NCI-H526 (cell line): ENCODE results near the gene GUCD1.
A peak's percentile ranks its signal among the peaks of the same experiment; 100 is the strongest.

ENCODE experiments used
- DNase-seq, 2 experiments: peaks; one replicate each; lab custom pipeline; 2025; lab: John Stamatoyannopoulos, UW

The GUCD1 gene

GRCh38 chr22:24590596-24591173, 35.7 kb upstream of the GUCD1 start:
- no peak for DNase-seq

- no peak for DNase-seq
Observed at GRCh38 chr22:24589518-24590030, 34.6 kb upstream of the GUCD1 start.

GRCh38 chr22:24588757-24589481, 34.0 kb upstream of the GUCD1 start:
- no peak for DNase-seq

- no peak for DNase-seq
Observed at GRCh38 chr22:24588381-24588756, 33.4 kb upstream of the GUCD1 start.

DNA sequence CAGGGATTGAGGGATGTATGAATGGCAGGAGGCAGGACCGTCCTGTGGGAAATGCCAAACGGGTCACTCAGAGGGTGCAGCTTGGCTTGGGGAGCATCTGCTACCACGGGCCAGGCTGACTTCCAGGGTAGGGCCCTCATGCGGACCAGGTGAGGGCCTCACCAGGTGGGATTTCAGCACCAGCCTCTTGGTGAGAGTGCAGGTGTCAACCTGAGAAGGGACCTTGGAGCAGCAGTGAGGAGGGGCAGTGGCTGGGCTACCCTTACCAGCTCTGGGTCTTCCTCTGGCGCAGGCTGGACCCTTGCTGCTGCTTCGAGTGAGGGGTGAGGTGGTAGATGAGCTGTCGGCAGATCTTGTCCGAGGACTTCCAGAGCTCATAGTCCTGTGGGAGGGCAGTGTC, 33.0 kb upstream of the GUCD1 start:
- DNase-seq: no peak

DNA sequence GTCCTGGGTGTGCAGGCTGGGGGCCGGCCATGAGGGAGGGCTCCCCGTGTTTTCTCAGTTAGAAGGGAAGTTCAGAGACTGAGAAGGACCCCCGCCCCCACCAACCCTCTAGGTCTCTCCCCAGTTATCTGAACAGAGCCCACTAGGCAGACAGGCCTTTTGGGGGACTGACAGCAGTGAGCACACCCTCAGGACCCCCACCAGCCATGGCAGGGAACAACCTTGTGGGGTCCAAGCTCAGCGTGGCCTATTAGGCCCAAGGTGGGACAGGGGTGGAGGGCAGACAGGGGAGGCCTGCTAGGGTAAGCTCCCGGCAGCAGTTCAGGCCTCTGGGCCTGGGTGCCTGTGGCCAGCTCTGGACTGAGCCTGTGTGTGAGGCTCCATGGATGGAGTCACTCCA, 32.3 kb upstream of the GUCD1 start:
- DNase-seq: no peak

DNA sequence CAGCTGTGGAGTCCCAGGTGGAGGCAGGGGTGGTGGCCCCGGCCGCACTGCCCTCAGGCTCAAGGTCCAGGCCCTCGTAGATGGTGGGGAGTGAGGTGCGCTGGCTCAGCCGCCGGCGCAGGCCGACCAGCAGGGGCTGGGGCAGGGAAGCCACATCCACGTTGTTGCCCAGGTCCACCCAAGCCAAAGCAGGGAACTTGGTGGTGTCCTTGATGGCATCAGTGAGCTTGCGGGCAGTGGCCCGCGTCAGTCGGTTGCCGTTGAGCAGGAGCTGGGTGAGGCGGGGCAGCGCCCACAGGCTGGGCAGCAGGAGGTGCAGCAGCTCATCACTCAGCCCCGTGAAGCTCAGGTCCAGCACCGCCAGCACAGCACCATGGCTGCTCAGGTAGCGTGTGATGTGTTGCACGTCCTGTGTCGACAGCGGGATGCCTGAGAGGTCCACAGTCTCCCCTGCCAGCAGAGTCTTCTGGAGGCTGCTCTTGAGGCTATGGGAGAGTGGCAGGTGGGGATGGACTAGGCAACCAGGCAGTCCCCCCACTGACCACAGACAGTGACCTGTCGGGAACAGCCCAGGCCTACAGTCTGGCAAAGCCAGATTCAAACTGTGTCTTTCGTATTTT, 31.1 kb upstream of the GUCD1 start:
- no peak for DNase-seq

DNA sequence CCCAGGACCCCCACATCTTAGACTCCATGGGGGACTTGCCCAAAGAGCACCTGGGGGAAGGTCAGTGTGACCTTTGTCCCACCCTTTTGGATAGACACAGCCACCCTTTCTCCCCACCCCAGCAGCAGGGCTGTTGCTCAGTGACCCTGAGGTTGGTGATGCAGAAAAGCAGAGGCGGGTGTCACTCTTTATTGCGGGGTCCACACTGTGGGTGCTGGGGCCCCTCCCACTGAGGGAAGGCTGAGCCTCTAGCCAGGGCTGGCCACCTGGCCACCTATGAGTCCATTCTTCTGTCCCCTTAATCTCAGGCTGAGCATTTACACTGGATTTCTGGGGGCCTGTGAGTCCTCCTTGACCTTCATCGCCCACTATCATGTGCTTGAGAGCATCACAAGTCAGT, 30.5 kb upstream of the GUCD1 start:
- no peak for DNase-seq

DNA sequence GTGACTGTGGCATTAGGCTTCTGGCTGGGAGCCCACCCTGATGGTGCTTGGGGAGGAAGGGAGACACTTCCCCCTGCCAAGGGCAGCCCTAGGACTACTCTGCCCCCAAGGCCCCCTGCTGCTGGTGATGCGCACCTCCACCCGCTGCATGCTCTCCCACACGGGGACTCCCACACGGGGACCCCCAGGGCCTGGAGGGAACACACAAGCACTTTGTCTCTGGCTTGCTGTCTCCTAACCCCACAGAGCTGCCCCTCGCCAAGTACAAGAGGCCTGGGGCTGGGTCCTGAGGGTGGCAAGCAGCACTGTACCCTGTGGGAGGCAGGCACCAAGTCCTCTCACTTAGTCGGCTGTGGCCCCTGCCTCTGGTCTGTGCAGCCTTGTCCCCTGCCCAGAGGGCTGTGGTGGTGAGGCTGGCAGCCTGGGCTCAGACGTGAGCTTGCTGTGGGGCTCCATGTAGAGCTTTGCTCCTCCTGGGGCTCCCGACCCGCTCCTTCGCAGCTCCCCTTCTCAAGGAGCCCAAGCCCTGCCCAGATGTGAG, 30.0 kb upstream of the GUCD1 start:
- no peak for DNase-seq

- DNase-seq: no peak
Observed at GRCh38 chr22:24584166-24584790, 29.3 kb upstream of the GUCD1 start.

DNA sequence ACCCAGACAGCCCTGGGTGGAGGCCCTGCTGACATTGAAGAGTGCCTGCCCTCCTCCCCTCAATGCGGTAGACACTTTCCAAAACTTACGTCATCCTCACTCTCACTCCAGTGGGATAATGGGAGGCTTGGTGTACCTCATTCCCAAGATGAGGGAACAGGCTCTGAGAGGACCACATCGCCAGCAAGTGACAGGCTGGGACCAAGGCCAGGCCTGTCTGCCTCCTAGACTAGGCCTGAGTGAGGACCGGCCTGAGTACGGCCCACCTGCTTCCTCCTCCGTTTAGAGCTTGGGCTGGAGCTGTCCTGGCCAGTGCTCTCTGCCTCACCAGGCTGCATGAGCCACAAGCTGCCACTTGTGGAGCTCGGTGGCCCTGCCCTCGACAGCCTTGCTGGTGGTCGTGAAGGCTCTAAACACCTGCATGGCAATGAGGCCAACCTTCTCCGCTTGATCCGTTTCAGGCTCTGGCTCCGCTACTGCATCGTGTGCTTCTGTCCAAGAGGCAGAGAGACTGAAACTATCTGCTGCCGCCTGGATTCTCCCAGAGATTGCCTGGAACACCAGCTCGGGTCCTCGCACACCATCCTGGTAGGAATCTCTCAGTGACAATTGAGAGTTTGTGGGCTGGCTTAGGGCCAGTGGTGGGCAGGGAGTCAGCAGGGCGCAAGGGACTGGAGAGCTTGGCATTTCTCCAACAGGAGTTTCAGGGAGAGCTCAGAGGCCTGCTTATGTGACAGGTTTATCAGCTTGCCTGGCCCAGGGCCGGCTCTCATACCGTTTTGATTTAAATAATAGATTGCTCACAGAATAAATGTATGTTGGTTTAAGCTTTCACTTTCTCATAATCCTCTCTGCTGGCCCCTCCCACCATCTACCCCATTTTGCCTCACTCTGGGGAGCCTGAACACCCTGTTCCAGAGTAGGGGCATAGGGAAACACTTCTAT, 28.6 kb upstream of the GUCD1 start:
- DNase-seq: peak in 1 of 2 experiments; percentile 20

DNA sequence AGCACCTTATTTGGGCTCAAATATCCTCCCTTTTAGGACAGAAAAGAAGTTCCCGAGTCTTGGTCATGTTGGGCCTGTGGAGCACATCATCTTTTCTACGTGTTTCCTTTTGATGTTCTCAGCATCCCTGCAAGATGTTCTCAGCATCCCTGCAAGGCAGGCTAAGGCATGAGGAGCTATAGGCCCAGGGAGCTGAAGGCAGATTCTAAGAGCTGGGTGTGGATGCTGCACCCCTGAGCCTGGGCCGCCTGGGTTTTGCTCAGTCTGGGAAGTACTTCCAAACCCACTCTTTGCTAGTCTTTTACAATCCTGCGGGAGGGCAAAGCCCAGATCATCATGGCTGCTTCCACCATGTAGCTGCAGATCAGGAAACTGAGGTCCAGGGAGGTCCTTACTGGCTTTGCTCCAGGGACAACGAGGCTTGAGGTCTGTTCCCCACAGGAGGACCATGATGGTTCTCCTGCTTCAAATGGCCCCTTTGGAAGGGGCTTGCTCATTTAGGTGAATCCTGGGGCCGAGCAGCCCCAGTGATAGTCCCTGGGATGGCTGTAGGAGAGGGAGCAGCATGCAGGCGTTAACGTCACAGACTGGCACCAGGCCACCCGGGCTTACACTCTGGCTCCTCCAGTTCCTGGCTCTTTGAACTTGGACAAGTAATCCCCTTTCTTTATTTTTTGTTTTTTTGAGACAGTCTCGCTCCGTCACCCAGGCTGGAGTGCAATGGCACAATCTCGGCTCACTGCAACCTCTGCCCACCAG, 27.3 kb upstream of the GUCD1 start:
- no peak for DNase-seq

DNA sequence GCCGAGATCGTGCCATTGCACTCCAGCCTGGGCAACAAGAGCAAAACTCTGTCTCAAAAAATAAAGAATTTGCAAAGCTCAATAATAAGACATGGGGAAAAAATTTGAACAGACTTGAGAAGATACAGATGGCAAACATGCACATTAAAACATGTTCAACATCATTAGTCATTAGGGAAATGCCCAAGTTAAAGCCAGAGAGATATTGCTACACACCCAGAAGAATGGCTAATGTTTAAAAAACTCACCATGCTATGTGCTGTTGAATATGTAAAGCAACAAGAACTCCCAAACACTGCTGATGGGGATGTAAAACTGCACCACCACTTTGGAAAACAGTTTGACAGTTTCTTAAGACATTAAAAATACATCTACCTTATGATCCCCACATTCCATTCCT, 25.3 kb upstream of the GUCD1 start:
- no peak for DNase-seq

DNA sequence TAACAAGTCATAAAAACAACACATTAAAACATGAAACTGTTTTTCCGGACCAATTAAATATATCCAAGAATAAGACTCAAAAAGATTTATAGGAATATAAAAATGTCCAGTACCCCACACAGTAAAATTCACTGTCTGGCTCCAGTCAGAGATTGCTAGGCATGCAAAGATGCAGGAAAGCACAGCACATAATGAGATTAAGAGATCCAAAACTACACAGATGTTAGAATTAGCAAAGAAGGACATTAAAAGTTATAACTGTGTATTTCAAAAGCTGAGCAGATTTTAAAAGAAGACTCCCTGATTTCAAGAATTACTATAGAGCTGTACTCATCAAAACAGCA, 24.3 kb upstream of the GUCD1 start:
- no peak for DNase-seq

DNA sequence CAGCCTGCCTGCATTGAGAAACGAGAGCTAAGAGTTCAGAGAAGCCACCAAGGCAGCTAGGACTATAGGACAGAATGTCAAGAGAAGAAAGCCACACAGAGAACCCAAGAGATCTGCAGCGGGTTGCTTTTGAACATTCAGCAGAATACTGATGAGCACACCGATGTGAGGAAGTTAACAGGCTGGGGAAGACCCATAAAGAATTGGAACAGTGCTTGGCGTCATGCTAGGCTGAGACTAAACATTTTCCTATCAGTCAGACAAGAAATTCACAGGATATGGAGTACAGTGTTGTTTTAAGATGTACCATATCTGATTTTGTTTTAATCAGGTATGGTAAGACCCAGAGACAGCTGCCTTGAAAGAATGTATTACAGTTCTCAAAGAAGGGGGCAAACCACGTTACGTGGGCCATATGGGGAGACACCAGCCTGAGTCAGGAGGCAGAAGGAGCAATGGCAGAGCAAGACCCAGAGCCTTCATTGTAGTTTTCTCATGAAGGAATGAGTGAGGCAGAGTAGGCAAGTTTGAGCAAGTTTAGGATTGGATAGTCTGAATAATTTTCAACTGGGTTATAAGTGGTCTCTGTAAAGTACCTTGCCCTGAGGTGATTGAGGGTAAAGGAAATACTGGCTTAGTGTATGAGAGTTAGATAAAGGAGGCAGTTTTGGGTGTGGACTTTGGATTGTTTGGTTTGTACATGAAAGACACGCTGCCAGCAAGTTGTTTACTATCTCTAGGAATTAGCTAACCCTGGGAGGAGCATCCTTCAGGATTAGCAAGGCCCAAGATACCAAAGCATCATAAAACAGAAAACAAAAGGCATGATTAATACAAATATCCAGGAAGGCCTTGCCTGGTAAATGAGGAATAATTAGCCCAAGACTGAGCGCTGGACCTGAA, 23.7 kb upstream of the GUCD1 start:
- DNase-seq: no peak

- no peak for DNase-seq
Observed at GRCh38 chr22:24576778-24577177, 21.8 kb upstream of the GUCD1 start.

- DNase-seq: no peak
Observed at GRCh38 chr22:24571266-24571665, 16.3 kb upstream of the GUCD1 start.

- DNase-seq: no peak
Observed at GRCh38 chr22:24567668-24568067, 12.7 kb upstream of the GUCD1 start.

DNA sequence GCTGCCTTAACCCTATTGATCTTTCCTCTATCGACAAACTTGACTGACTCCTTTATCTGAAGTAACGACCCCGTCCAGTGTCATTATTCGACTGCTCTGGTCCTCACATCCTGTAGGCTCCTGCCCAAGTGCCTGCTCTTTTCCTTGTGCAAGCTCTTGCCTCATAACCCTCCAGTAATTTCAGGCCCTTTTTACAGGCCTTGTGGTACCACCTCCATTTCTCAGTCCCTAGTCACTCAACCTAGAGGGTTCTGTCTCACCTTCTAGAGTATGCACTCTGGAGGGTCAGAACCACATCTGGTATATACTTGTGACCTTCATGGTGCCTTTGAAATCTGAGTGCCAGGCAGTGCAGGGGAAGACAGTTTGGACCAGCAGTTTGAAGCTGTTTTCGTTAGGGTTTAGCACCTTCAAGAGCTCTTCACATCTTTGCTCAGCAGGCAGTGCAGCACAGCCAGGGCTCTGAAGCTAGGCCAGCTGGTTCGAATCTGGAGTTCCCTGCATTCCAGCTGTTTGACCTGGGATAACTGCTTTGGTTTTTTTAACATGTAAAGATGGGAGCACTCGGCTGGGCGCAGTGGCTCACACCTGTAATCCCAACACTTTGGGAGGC, 12.1 kb upstream of the GUCD1 start:
- no peak for DNase-seq
